A673 (cell line): ENCODE data around the gene TP53. TPM values are rescaled to one million over a fixed set of nuclear protein-coding genes. Genes with fewer than 3 reads are reported as not detected.

Source experiments
- BruUV-seq: library from RNA; stranded (reverse); fragments of 400-500 nt; replicated peaks from 2 replicates; lab custom pipeline; 2021; lab: Mats Ljungman, UMichigan
- CTCF ChIA-PET: fragments of 300-600 bp; sonication (Branson Sonifier 250); formaldehyde crosslinking; loops from one replicate; lab custom pipeline; 2022; ENCODE audit warnings: antibody characterized with exemption; lab: Charles Lee
- POLR2A ChIA-PET: fragments of 300-600 bp; sonication (Branson Sonifier 250); formaldehyde crosslinking; loops from one replicate; lab custom pipeline; 2022; ENCODE audit warnings: antibody characterized with exemption; ENCODE audit not compliant: low non-redundant PET; lab: Charles Lee
- DNase-seq: peaks from one replicate; pipeline ENCODE4 v3.0.0-alpha.2; 2015; ENCODE audit warnings: low spot score
- H3K27ac ChIP-seq: fragments of 200-600 bp; sonication (generic); 2 replicates; pipeline ENCODE4 v1.5.1; 2016; ENCODE audit warnings: mixed run types, low read depth, mild to moderate bottlenecking, mixed read lengths, antibody characterized with exemption, low read length; ENCODE audit not compliant: poor library complexity, severe bottlenecking
- H3K27me3 ChIP-seq: fragments of 200-600 bp; sonication (generic); replicated peaks from 2 replicates; pipeline ENCODE4 v1.6.1; 2017; ENCODE audit warnings: mixed run types, low read depth, mild to moderate bottlenecking, mixed read lengths, antibody characterized with exemption, low read length; ENCODE audit not compliant: insufficient read depth, poor library complexity
- H3K36me3 ChIP-seq: fragments of 200-600 bp; sonication (generic); 2 replicates; pipeline ENCODE4 v1.6.1; 2016; ENCODE audit warnings: mixed run types, mild to moderate bottlenecking, mixed read lengths, antibody characterized with exemption, low read length; ENCODE audit not compliant: insufficient read depth, poor library complexity, severe bottlenecking
- H3K4me1 ChIP-seq: fragments of 200-600 bp; sonication (generic); 2 replicates; pipeline ENCODE4 v1.6.1; 2017; ENCODE audit warnings: mixed run types, mild to moderate bottlenecking, mixed read lengths, antibody characterized with exemption, low read length; ENCODE audit not compliant: insufficient read depth, poor library complexity, severe bottlenecking
- H3K4me3 ChIP-seq: fragments of 200-600 bp; sonication (generic); 2 replicates; pipeline ENCODE4 v1.5.1; 2016; ENCODE audit warnings: low read depth, mixed run types, mild to moderate bottlenecking, mixed read lengths, low read length; ENCODE audit not compliant: poor library complexity, severe bottlenecking
- H3K9me3 ChIP-seq: fragments of 200-600 bp; sonication (generic); 2 replicates; pipeline ENCODE4 v1.6.1; 2016; ENCODE audit warnings: mixed run types, low read depth, mild to moderate bottlenecking, mixed read lengths, antibody characterized with exemption, low read length; ENCODE audit not compliant: poor library complexity, severe bottlenecking
- CTCF ChIP-seq: fragments of 300-800, 200-600 bp; sonication (generic); conservative IDR thresholded peaks from 2 replicates; pipeline ENCODE4 v1.5.1; 2017; ENCODE audit warnings: low read depth, mild to moderate bottlenecking, antibody characterized with exemption, low read length, moderate library complexity, mixed read lengths
- EZH2 ChIP-seq: fragments of 200-600 bp; sonication (generic); IDR thresholded peaks from 2 replicates; pipeline ENCODE4 v1.6.1; 2017; ENCODE audit warnings: borderline replicate concordance, low read depth, mild to moderate bottlenecking, mixed read lengths, antibody characterized with exemption, low read length; ENCODE audit not compliant: poor library complexity, severe bottlenecking
- intact Hi-C: fragments of 100-400 bp; cut with micrococcal nuclease; formaldehyde crosslinking; loops from one replicate; pipeline ENCODE4 v1.10.0; 2022; ENCODE audit not compliant: unreplicated experiment
- total RNA-seq: library from RNA; stranded (reverse); gene quantifications from 2 replicates; pipeline ENCODE4 v1.2.3, GENCODE V29; 2021

TP53 gene
- total RNA-seq, 1 experiment from 2014 or later = 34.8 TPM

GRCh38 chr17:7620835-7621234 lies 66.5 kb downstream of the TP53 start:
- H3K4me1 ChIP-seq = no peaks in the 10 kb centered on the region
- POLR2A ChIA-PET = no interaction called here
- intact Hi-C loops = no loop called here

GRCh38 chr17:7618608-7619007 lies 68.7 kb downstream of the TP53 start:
- BruUV-seq = no TSS peak
- no peak for TF ChIP-seq CTCF
- no peak for TF ChIP-seq EZH2
- CTCF ChIA-PET = interaction anchor here (0.5 kb wide), 1 partner anchor 473 kb away, joined by 11 read pairs; no protein-coding TSS in a partner anchor
- H3K27me3 ChIP-seq = no peaks in the 10 kb centered on the region
- H3K9me3 ChIP-seq = no peaks in the 10 kb centered on the region
- H3K4me1 ChIP-seq = no peaks in the 10 kb centered on the region
- intact Hi-C loops = no loop called here
- POLR2A ChIA-PET = interaction anchor here (1.1 kb wide), 1 partner anchor 35 kb away, joined by 4 read pairs; the partner anchor contains the start of gene MPDU1
- H3K36me3 ChIP-seq = no peaks in the 10 kb centered on the region
- no peak overlapping the region for H3K27ac ChIP-seq
- no peak overlapping the region for H3K4me3 ChIP-seq
- no peak for DNase-seq

More at GRCh38 chr17:7620835-7621234, 66.5 kb downstream of the TP53 start:
- no peaks in the 10 kb centered on the region for H3K27me3 ChIP-seq
- H3K27ac ChIP-seq = no peak overlapping the region
- no peak for TF ChIP-seq EZH2
- TF ChIP-seq CTCF = no peak
- H3K4me3 ChIP-seq = no peak overlapping the region
- CTCF ChIA-PET = interaction anchor here (0.7 kb wide), 1 partner anchor 106 kb away, joined by 4 read pairs; no protein-coding TSS in a partner anchor
- no peaks in the 10 kb centered on the region for H3K9me3 ChIP-seq
- no peaks in the 10 kb centered on the region for H3K36me3 ChIP-seq
- no peak for DNase-seq
- no TSS peak for BruUV-seq

Other genes with a start within 250 kb of the TP53 start
- 18.2 and 24.6 TPM in 2 replicates for gene FGF11, start 248.0 kb downstream of the TP53 start, total RNA-seq
- 5.2 and 8.6 TPM in 2 replicates for gene CHRNB1, start 242.4 kb downstream of the TP53 start, total RNA-seq
- 17.7 and 21.0 TPM in 2 replicates for gene ZBTB4, start 207.9 kb downstream of the TP53 start, total RNA-seq
- not detected in 2 replicates for gene SLC35G6, start 206.0 kb downstream of the TP53 start, total RNA-seq
- gene POLR2A, start 203.1 kb downstream of the TP53 start, total RNA-seq = 330 and 341 TPM in 2 replicates
- gene TNFSF12, start 138.4 kb downstream of the TP53 start, total RNA-seq = 0.55 and 0.75 TPM in 2 replicates
- 0.69 and 0.74 TPM in 2 replicates for gene TNFSF13, start 128.7 kb downstream of the TP53 start, total RNA-seq
- 113 and 122 TPM in 2 replicates for gene SENP3, start 125.6 kb downstream of the TP53 start, total RNA-seq
- gene CD68, start 107.9 kb downstream of the TP53 start, total RNA-seq = 1.6 and 1.8 TPM in 2 replicates
- gene MPDU1, start 103.6 kb downstream of the TP53 start, total RNA-seq = 133 and 149 TPM in 2 replicates
- 0.87 and 1.3 TPM in 2 replicates for gene SOX15, start 97.4 kb downstream of the TP53 start, total RNA-seq
- 101 TPM in 2 replicates for gene FXR2, start 72.6 kb downstream of the TP53 start, total RNA-seq
- 61.7 and 79.3 TPM in 2 replicates for gene SAT2, start 59.7 kb downstream of the TP53 start, total RNA-seq
- gene SHBG, start 57.4 kb downstream of the TP53 start, total RNA-seq = 0.33 TPM in 1 of 2 replicates, not detected in the other
- 3.5 and 5.9 TPM in 2 replicates for gene ATP1B2, start 36.6 kb downstream of the TP53 start, total RNA-seq
- 42.2 and 51.8 TPM in 2 replicates for gene WRAP53, start 987 bp upstream of the TP53 start, total RNA-seq
- 10.0 and 15.8 TPM in 2 replicates for gene EFNB3, start 17.7 kb upstream of the TP53 start, total RNA-seq
- gene DNAH2, start 30.3 kb upstream of the TP53 start, total RNA-seq = 0.15 and 0.24 TPM in 2 replicates
- 46.8 and 51.1 TPM in 2 replicates for gene KDM6B, start 146.7 kb upstream of the TP53 start, total RNA-seq
- 1.7 and 3.0 TPM in 2 replicates for gene TMEM88, start 167.6 kb upstream of the TP53 start, total RNA-seq
- 64.3 and 67.7 TPM in 2 replicates for gene NAA38, start 170.1 kb upstream of the TP53 start, total RNA-seq
- gene CYB5D1, start 170.5 kb upstream of the TP53 start, total RNA-seq = 16.9 and 18.7 TPM in 2 replicates
- gene CHD3, start 201.3 kb upstream of the TP53 start, total RNA-seq = 249 and 264 TPM in 2 replicates
- 0.83 and 1.1 TPM in 2 replicates for gene RNF227, start 228.8 kb upstream of the TP53 start, total RNA-seq
- gene KCNAB3, start 242.4 kb upstream of the TP53 start, total RNA-seq = 24.8 and 32.4 TPM in 2 replicates
- 111 and 140 TPM in 2 replicates for gene TRAPPC1, start 244.5 kb upstream of the TP53 start, total RNA-seq
- 72.3 and 79.9 TPM in 2 replicates for gene CNTROB, start 244.7 kb upstream of the TP53 start, total RNA-seq